HepG2 (cell line): ENCODE results near the gene HEATR1. TPM values are rescaled to one million over a fixed set of nuclear protein-coding genes. Genes with fewer than 3 reads are reported as not detected.

Experiments
- DDIT3 ChIP-seq: sonication (generic); formaldehyde crosslinking; IDR thresholded peaks from 2 replicates; pipeline ENCODE4 v1.4.0; 2020; ENCODE audit warnings: mild to moderate bottlenecking, missing genetic modification reagents
- DRAP1 ChIP-seq: IDR thresholded peaks from 2 replicates; pipeline ENCODE4 v1.6.1; 2016; ENCODE audit warnings: missing genetic modification reagents, missing compliant biosample characterization
- FOXP1 ChIP-seq, 2 experiments: fragments of 450-650 bp in 1 of 2; IDR thresholded peaks; 2 replicates each; pipeline ENCODE4 v1.6.1; 2017 to 2018; ENCODE audit warnings: antibody characterized with exemption in 1 of 2
- HNF1A ChIP-seq, 2 experiments: sonication (generic) in 1 of 2; formaldehyde crosslinking in 1 of 2; IDR thresholded peaks; 2 replicates each; pipeline versions ENCODE4 v1.4.0 to v1.6.1; 2016 to 2020; ENCODE audit warnings: borderline replicate concordance in 1 of 2, low read depth in 1 of 2, mild to moderate bottlenecking in 1 of 2, missing genetic modification reagents in 1 of 2
- HNF4A ChIP-seq: sonication (generic); formaldehyde crosslinking; IDR thresholded peaks from 2 replicates; pipeline ENCODE4 v1.4.0; 2020; ENCODE audit warnings: missing genetic modification reagents
- HOXA5 ChIP-seq: sonication (generic); formaldehyde crosslinking; IDR thresholded peaks from 2 replicates; pipeline ENCODE4 v1.4.0; 2020; ENCODE audit warnings: missing genetic modification reagents
- MYPOP ChIP-seq: sonication (generic); formaldehyde crosslinking; IDR thresholded peaks from 2 replicates; pipeline ENCODE4 v1.8.1; 2023; ENCODE audit warnings: mild to moderate bottlenecking, moderate library complexity, missing genetic modification reagents
- NFYB ChIP-seq: sonication (generic); formaldehyde crosslinking; IDR thresholded peaks from 2 replicates; pipeline ENCODE4 v1.4.0; 2020; ENCODE audit warnings: missing genetic modification reagents
- PLRG1 ChIP-seq: fragments of 450-650 bp; conservative IDR thresholded peaks from 2 replicates; pipeline ENCODE4 v1.6.1; 2016
- REPIN1 ChIP-seq: sonication (generic); formaldehyde crosslinking; IDR thresholded peaks from 2 replicates; pipeline ENCODE4 v1.8.0; 2022; ENCODE audit warnings: missing genetic modification reagents, low read depth, mild to moderate bottlenecking, borderline replicate concordance
- RFXAP ChIP-seq: sonication (generic); formaldehyde crosslinking; IDR thresholded peaks from 2 replicates; pipeline ENCODE4 v1.4.0; 2020; ENCODE audit warnings: missing genetic modification reagents, borderline replicate concordance
- SP140L ChIP-seq: sonication (generic); formaldehyde crosslinking; IDR thresholded peaks from 2 replicates; pipeline ENCODE4 v1.4.0; 2020; ENCODE audit warnings: missing genetic modification reagents, borderline replicate concordance
- SPEN ChIP-seq: sonication (generic); formaldehyde crosslinking; IDR thresholded peaks from 2 replicates; pipeline ENCODE4 v1.5.1; 2020; ENCODE audit warnings: low read depth, mild to moderate bottlenecking, missing genetic modification reagents
- SUZ12 ChIP-seq: fragments of 150-350 bp; IDR thresholded peaks from 2 replicates; pipeline ENCODE4 v1.6.1; 2014; ENCODE audit warnings: low read depth, low read length
- ZNF230 ChIP-seq: sonication (generic); formaldehyde crosslinking; IDR thresholded peaks from 2 replicates; pipeline ENCODE4 v1.4.0; 2020; ENCODE audit warnings: mild to moderate bottlenecking, missing genetic modification reagents
- ZNF430 ChIP-seq: sonication (generic); formaldehyde crosslinking; IDR thresholded peaks from 2 replicates; pipeline ENCODE4 v1.9.0; 2021; ENCODE audit warnings: mild to moderate bottlenecking, missing genetic modification reagents
- ZNF660 ChIP-seq: sonication (generic); formaldehyde crosslinking; IDR thresholded peaks from 2 replicates; pipeline ENCODE4 v1.5.1; 2020; ENCODE audit warnings: mild to moderate bottlenecking, low read depth, missing genetic modification reagents, borderline replicate concordance
- ZNF674 ChIP-seq: sonication (generic); formaldehyde crosslinking; IDR thresholded peaks from 2 replicates; pipeline ENCODE4 v1.5.0; 2020; ENCODE audit warnings: low read depth, mild to moderate bottlenecking, missing genetic modification reagents
- ZNF784 ChIP-seq: sonication (generic); formaldehyde crosslinking; IDR thresholded peaks from 2 replicates; pipeline ENCODE4 v1.5.1; 2020; ENCODE audit warnings: missing genetic modification reagents, mild to moderate bottlenecking, borderline replicate concordance
- ZNF790 ChIP-seq: sonication (generic); formaldehyde crosslinking; IDR thresholded peaks from 2 replicates; pipeline ENCODE4 v1.8.0; 2022; ENCODE audit warnings: missing genetic modification reagents, mild to moderate bottlenecking, borderline replicate concordance
- polyA plus RNA-seq, 8 experiments: library from polyadenylated mRNA; depleted of rRNA in 3 of 8; stranded (reverse) in 7 of 8; unstranded in 1 of 8; fragments of >200 nt; fragmentation: Illumina TruSeq in 4 of 8; extraction: Trizol in 4 of 8; gene quantifications; 2 replicates each; pipeline versions ENCODE4 v1.2.1 to v1.2.3, GENCODE V29; 2011 to 2016; ENCODE audit warnings: low read depth in 4 of 8, missing spikeins in 1 of 8, mixed read lengths in 1 of 8; ENCODE audit not compliant: insufficient read depth in 1 of 8
- total RNA-seq, 5 experiments: library from RNA; depleted of rRNA; stranded (reverse); fragments of >200 nt; fragmentation: Illumina TruSeq; extraction: Trizol; gene quantifications; 2 replicates each; pipeline ENCODE4 v1.2.3, GENCODE V29; 2016; ENCODE audit warnings: low read depth in 1 of 5

HEATR1 gene
- total and polyA plus RNA-seq, 2 of the 13 experiments (the other 11 are each of a cell fraction or from before 2014, with no cell fraction given): 10.2 to 45.8 TPM

- TF ChIP-seq DDIT3 (CRISPR knock-in tag): no peak; the same call in 1 of the 2 replicates
- TF ChIP-seq HNF4A (CRISPR knock-in tag): peak; percentile 55; the same call in 1 of the 2 replicates
- no peak for TF ChIP-seq HNF1A (IDR thresholded peaks at IDR 0.05; ENCODE audit: low read depth)
- peak; percentile 13; the same call in 1 of the 2 replicates for TF ChIP-seq HNF1A (CRISPR knock-in tag; IDR thresholded peaks at IDR 0.05; ENCODE audit: borderline replicate concordance)
- TF ChIP-seq SP140L (CRISPR knock-in tag): no peak
- no peak for TF ChIP-seq FOXP1 (IDR thresholded peaks at IDR 0.05)
- TF ChIP-seq FOXP1 (CRISPR knock-in tag; IDR thresholded peaks at IDR 0.05): peak; percentile 81
- TF ChIP-seq ZNF430 (CRISPR knock-in tag): peak; percentile 35; the same call in 1 of the 2 replicates
- peak; percentile 30; the same call in 1 of the 2 replicates for TF ChIP-seq MYPOP
- TF ChIP-seq ZNF230: no peak
- no peak; the same call in 1 of the 2 replicates for TF ChIP-seq ZNF784 (CRISPR knock-in tag)
- TF ChIP-seq DRAP1 (CRISPR knock-in tag): 0 out of 2 replicates have a peak, but pooled peaks have one; percentile 21
- no peak for TF ChIP-seq NFYB (CRISPR knock-in tag)
- TF ChIP-seq HOXA5 (CRISPR knock-in tag): no peak; the same call in 1 of the 2 replicates
- TF ChIP-seq ZNF790 (CRISPR knock-in tag): peak; percentile 70; the same call in 1 of the 2 replicates
- TF ChIP-seq REPIN1 (CRISPR knock-in tag): 0 out of 2 replicates have a peak, but pooled peaks have one; percentile 22
- no peak for TF ChIP-seq ZNF674 (CRISPR knock-in tag)
- TF ChIP-seq ZNF660 (CRISPR knock-in tag): no peak
- no peak for TF ChIP-seq RFXAP
- TF ChIP-seq SUZ12: no peak
- TF ChIP-seq PLRG1: no peak
- TF ChIP-seq SPEN (CRISPR knock-in tag): peak; percentile 54
These were observed 81.2 kb downstream of the HEATR1 start (continued) for GRCh38 chr1:236522937-236523703.
